GM18868 (cell line): ENCODE measurements around the gene MRPL44.
A peak's percentile ranks its signal among the peaks of the same experiment; 100 is the strongest.

Experiments used
- ATAC-seq: cut with Tn5 transposase; IDR thresholded peaks from one replicate; pipeline ENCODE4 v1.9.1; 2021; ENCODE audit warnings: mild to moderate bottlenecking, moderate library complexity; ENCODE audit not compliant: unreplicated experiment

Gene MRPL44

GRCh38 chr2:223969856-223970255 lies 12.6 kb downstream of the MRPL44 start:
- peak; percentile 14 for ATAC-seq

- ATAC-seq: peak; percentile 83
Observed at GRCh38 chr2:223970343-223971128, 13.3 kb downstream of the MRPL44 start.

GRCh38 chr2:223971731-223972130 lies 14.5 kb downstream of the MRPL44 start:
- ATAC-seq: no peak

DNA sequence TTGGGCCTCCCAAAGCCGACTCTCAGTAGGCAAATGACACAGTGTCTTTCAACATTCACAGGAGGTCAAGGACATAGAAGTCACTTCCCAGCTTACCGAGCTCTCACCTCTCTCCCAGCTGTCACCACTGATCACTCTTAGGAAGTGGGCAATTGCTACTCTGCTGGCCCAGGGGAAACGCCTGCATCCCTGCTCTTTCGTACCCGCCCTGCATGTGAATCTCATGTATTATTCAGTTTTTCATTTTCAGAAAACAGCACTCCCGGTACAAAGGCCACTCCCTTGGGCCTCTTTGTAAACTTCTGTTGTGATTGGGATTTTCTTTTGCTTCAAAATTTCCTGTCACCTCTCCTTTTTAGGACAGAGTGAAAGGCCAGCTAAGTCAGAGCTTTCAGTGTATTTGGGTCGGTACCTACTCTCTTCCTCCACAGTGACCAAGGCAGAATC lies 15.4 kb downstream of the MRPL44 start:
- ATAC-seq: no peak

- ATAC-seq: no peak
Observed at GRCh38 chr2:223973606-223974005, 16.3 kb downstream of the MRPL44 start.

GRCh38 chr2:223976635-223977226 lies 19.5 kb downstream of the MRPL44 start:
- ATAC-seq: no peak

DNA sequence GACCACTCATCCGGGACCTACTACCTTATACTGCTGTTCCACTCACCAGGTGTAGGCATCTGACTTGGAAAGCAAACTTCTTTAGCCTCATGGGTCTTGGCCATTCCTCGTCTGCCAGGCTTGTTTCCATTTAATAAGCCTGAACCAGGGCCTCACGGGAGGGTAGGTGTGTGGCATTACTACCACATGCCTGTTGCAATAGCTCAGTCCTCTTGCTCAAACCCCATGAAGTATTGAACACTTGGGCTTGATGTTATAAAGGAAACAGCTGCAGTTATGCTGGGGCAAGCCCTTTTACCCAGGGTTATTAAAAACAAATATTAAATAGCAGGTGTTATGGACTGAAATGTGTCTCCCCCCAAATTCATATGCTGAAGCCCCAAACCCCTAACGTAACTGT lies 21.2 kb downstream of the MRPL44 start:
- ATAC-seq: no peak

- ATAC-seq: no peak
Observed at GRCh38 chr2:223979730-223980396, 22.6 kb downstream of the MRPL44 start.

GRCh38 chr2:223980397-223980735 lies 23.1 kb downstream of the MRPL44 start:
- no peak for ATAC-seq

DNA sequence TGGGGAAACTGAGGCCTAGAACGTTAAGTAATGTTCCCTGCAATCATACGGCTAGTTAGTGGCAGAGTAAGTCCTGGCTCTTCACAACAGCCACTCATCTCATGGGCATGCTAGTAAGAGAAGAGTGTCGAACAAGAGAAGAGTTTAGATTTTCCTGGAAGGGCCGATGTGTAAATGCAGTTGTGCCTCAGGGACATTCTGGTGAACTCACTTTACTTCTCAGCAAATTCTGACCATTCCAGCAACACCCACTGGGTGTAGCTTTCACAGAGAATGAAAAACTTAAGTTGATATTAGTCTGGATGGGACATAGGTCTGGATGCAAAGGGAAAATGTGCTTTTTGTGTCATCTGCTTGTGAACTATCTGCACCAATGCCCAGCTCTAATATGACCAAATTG lies 23.5 kb downstream of the MRPL44 start:
- no peak for ATAC-seq

DNA sequence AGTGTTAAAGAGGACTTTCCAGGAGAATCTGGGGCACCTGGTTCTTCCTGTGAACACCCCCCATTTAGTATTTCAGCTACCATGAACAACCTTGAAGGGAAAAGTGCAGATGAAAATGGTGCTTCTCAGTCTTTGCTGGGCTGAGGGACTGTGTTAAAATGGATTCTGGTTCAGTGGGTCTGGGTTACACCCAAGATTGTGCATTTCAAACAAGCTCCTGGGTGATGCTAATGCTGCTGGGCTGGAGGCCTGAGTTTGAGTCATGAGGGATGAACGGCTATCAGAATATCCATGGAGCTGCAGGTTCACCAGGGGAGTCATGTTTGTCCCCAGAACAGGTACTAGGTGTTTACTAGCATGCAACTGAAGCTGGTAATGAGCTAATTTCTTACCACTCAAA lies 24.0 kb downstream of the MRPL44 start:
- ATAC-seq: no peak

DNA sequence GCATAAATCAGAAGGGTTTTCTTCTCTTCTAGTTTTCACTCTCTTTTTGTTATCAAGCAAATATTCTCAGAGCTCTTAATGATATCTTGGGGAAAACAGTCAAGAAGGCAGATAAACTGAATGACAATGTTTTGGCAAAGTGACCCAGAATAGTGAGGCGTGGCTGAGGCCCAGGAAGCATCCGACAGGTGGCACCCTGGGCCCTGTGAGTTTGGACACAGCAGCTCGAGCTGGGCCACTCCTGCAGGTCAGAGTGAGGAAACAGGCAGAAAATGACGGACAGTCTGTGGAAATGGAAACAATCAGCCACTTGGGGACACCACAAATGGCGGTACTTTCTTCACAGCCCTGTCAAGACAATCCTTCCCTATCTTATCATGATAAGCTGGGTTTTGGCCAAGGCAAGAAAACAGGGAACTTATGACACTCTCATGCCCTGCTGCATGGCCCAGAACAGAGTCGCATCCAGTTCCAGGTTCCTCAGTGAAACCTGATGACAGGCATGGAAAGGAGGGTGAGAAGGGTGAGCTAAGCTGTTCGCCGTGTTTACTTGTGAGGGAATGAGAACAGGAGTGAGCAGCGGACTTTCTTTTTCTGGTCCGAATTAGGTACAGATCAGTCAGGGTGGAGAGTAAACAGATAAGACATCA lies 32.1 kb downstream of the MRPL44 start:
- ATAC-seq: no peak

DNA sequence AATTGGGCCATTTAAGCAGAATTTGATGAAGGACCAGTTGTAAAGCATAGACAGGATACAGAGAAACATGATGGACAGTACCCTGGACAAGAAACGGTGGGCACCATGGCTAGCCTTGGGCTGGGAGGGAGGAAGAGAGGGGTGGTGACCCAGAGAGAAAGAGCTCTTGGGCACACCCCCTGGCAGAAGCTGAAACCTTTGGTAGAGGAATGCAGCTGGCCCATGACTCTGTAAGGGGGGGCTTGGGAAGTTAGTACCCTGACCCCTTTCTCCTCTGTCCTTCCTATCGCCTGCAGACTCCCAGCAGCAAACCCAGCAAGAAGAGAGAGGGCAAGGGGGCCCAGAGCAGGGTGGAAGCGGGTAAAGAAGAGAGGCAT lies 32.6 kb downstream of the MRPL44 start:
- no peak for ATAC-seq

DNA sequence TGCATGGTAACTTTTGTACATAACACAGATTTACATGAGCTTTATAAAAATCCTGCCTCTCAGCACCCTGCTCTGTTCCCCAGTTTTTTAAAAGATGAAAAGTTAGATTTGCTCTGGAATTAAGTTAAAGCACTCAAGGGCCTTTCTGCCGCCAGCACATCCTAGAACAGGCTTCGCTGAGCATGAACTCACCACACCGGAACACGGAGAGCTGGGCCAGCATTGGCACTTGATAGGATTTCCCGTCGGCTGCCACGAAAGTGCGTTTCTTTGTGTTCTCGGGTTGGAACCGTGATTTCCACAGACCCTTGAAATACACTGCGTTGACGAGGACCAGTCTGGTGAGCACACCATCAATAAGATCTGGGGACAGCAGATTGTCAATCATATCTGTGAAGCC lies 34.3 kb downstream of the MRPL44 start:
- ATAC-seq: no peak

- ATAC-seq: peak; percentile 85
Observed at GRCh38 chr2:223993634-223994232, 36.5 kb downstream of the MRPL44 start.

DNA sequence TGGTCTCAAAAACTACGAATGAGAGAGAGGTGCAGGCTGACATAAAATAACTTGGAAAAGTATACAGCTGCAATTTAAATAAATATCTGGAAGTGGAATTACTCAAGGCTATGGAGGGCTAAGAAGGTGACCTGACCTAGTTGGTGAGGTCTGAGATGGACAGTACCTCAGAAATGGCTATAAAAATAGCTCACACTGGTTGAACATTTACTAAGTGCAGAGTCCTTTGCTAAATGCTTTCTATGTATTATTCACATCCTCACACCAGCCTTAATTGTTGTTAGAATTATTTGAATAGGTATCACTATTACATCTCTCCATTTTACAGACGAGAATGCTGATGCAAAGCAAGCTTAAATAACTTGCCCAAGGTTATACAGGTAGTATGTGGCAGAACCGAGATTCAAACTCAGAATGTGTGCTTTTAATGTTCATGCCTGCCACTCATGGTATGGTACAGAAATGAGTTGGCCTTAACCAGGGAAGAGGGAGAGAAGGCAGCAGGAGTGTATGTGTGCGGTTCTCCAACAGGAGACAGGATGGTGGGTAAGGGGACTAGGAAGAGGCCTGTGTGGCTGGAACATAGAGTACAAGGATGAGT lies 37.4 kb downstream of the MRPL44 start:
- ATAC-seq: no peak

GRCh38 chr2:223995569-223995968 lies 38.3 kb downstream of the MRPL44 start:
- ATAC-seq: no peak

- no peak for ATAC-seq
Observed at GRCh38 chr2:223996391-223996790, 39.1 kb downstream of the MRPL44 start.

GRCh38 chr2:223997938-223998337 lies 40.7 kb downstream of the MRPL44 start:
- no peak for ATAC-seq

DNA sequence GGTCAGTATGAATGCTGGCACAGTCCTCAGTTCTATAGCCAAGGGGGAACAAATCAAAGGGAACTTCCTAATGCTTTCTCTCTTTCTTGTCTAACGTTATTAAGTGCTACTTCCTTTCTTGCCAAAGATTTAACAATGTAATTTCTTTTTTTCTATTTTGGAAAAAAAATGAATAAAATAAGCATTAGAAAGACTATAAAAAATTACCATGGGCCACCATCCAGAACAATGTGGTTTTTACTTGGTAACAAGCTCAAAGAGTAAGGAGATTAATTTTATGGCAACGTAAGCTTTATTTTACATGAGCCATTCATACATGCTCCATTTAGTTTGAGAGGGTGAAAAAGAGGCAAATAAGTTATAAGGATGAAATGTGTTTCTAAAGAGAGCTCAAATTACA lies 41.7 kb downstream of the MRPL44 start:
- no peak for ATAC-seq

DNA sequence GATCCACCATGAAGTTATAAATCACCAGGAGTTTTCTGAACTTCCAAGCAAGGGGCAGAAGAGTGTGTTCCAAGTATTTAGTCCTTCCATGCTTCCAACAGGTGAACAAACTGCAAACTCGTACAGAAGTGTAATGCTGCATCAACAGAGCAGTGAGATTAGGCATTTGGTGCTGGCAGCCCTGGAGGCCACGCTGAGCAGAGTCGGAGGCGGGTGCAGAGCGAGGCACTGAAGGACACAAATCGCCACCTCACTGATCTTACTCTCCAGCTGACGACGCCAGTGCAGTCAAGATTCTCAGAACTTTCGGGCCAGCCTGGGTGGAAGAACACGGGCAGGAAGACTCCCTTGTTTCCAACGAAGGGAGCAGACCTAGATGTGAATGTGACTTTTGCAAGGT lies 42.6 kb downstream of the MRPL44 start:
- no peak for ATAC-seq
